Ovary (tissue), 9 donors: Measurements from ENCODE around the gene XXYLT1. TPM values are rescaled to one million over a fixed set of nuclear protein-coding genes. Genes with fewer than 3 reads are reported as not detected.

ENCODE experiments used
- DNase-seq, 5 donors: peaks; one replicate each; pipeline ENCODE4 v3.0.0-alpha.2; 2019 to 2020
- H3K27ac ChIP-seq, 2 donors: fragments of 200-600 bp; one replicate each; pipeline versions ENCODE4 v1.5.1 to v1.8.0; 2019 to 2022
- H3K27me3 ChIP-seq: fragments of 200-600 bp; one replicate; pipeline ENCODE4 v1.8.0; 2022
- H3K36me3 ChIP-seq: fragments of 200-600 bp; sonication (generic); one replicate; pipeline ENCODE4 v1.5.1; 2019
- H3K4me1 ChIP-seq: one replicate; pipeline ENCODE4 v1.8.1; 2013; ENCODE audit warnings: mild to moderate bottlenecking, moderate library complexity; ENCODE audit not compliant: insufficient read depth
- H3K4me3 ChIP-seq: fragments of 200-600 bp; sonication (generic); one replicate; pipeline ENCODE4 v1.5.1; 2017
- H3K9me3 ChIP-seq, 2 donors: fragments of 200-600 bp in 1 of 2; sonication (generic) in 1 of 2; one replicate each; pipeline versions ENCODE4 v1.5.1 to v1.8.1; 2013 to 2019; ENCODE audit warnings: mild to moderate bottlenecking in 1 of 2, moderate library complexity in 1 of 2
- EP300 ChIP-seq: sonication (generic); formaldehyde crosslinking; IDR thresholded peaks from one replicate; pipeline ENCODE4 v1.6.1; 2017; ENCODE audit warnings: antibody characterized with exemption
- POLR2A ChIP-seq: fragments of 450-650 bp; IDR thresholded peaks from one replicate; pipeline ENCODE4 v1.6.1; 2017; ENCODE audit warnings: antibody characterized with exemption, mild to moderate bottlenecking, moderate library complexity
- WGBS, 3 donors: extraction: QIAGEN DNeasy Blood & Tissue Kit in 1 of 3; methylation state at CpG; one replicate each; pipeline versions ENCODE4 v1.1.5 to v1.1.7; 2013 to 2017; 5-methylcytosine and 5-hydroxymethylcytosine counted together
- intact Hi-C, 4 donors: fragments of 100-400 bp; cut with DNase I; formaldehyde crosslinking; loops; one replicate each; pipeline versions ENCODE4 v1.11.0 to v1.15.1; 2022 to 2023
- polyA plus RNA-seq, 2 donors: library from polyadenylated mRNA; stranded (reverse); fragments of 200-250 nt in 1 of 2; fragments of 350-450 nt in 1 of 2; fragmentation: Illumina TruSeq in 1 of 2; extraction: RNeasy Lipid Tissue Mini Kit (QIAGEN cat#74804) in 1 of 2; gene quantifications; one replicate each; pipeline ENCODE4 v1.2.3, GENCODE V29; 2013 to 2014
- total RNA-seq, 7 donors: library from RNA; depleted of rRNA in 2 of 7; stranded (reverse); fragments of >200 nt in 2 of 7; fragmentation: NEBNext Ultra II Directional in 3 of 7; extraction: Animal tissue kit (Norgen Biotek cat#: 25700) in 3 of 7; gene quantifications; one replicate each; pipeline versions ENCODE4 v1.1.0 to v1.2.4, GENCODE V29; 2016 to 2023
- TF ChIP-seq, protein P1 (sequence below), 3 donors: fragments of 450-650 bp in 2 of 3; fragments of 200-600 bp in 1 of 3; IDR thresholded peaks; one replicate each; pipeline versions ENCODE4 v1.5.1 to v1.8.0; 2016 to 2022; ENCODE audit warnings: antibody characterized with exemption in 3 of 3, mild to moderate bottlenecking in 1 of 3
- donor health status: DM: no; HTN: no; CAD: no; lungs with moderate emphysema.
- donor health status: DM: no; HTN: no; CAD: no.
- donor health status: Bipolar disorder and iron deficiency.
- donor health status: DM: yes; HTN: yes; CAD: no.
- donor health status: DM: no; HTN: no; CAD: no.
- donor health status: DM: yes; HTN: yes; CAD: no.

XXYLT1 gene
- total and polyA plus RNA-seq, 9 donors, result 5.6 to 13.6 (median 10.2) TPM

DNA sequence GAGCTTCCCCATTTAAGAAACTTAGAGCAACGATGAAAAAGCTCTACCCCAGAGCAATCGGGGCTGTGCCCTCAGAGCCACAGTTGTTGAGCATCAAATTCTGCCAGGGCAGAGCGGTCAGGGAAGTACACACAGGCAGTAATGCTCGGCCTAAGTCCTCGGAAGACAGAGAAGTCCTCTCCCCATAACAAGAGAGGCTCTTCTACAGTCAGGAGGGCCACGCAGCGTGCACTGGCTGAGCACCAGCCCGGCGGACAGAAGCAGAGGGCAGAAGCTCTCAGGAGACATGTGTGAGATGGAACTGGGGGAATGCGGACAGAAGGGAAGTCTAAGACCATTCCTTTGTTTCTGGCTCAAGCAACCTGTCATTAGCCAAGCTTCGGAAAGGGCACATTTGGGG is 95.9 kb downstream of the XXYLT1 start:
- TF ChIP-seq, protein P1, sequence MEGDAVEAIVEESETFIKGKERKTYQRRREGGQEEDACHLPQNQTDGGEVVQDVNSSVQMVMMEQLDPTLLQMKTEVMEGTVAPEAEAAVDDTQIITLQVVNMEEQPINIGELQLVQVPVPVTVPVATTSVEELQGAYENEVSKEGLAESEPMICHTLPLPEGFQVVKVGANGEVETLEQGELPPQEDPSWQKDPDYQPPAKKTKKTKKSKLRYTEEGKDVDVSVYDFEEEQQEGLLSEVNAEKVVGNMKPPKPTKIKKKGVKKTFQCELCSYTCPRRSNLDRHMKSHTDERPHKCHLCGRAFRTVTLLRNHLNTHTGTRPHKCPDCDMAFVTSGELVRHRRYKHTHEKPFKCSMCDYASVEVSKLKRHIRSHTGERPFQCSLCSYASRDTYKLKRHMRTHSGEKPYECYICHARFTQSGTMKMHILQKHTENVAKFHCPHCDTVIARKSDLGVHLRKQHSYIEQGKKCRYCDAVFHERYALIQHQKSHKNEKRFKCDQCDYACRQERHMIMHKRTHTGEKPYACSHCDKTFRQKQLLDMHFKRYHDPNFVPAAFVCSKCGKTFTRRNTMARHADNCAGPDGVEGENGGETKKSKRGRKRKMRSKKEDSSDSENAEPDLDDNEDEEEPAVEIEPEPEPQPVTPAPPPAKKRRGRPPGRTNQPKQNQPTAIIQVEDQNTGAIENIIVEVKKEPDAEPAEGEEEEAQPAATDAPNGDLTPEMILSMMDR (IDR thresholded peaks at IDR 0.05), result no peak
- TF ChIP-seq POLR2A (no peak), EP300 (no peak)
- WGBS, 3 donors, result 95 to 97% (median 97%) methylated on average over 11 of the region's 11 CpGs
- Histone ChIP-seq H3K27me3 (no peaks in the 10 kb centered on the region), H3K9me3 (no peaks in the 10 kb centered on the region), H3K4me1 (peaks cover 1% of the 10 kb centered on the region), H3K4me3 (no peak overlapping the region), H3K36me3 (no peaks in the 10 kb centered on the region), H3K27ac (no peak overlapping the region)
- intact Hi-C loops, result no loop called here
- no peak for DNase-seq

DNA sequence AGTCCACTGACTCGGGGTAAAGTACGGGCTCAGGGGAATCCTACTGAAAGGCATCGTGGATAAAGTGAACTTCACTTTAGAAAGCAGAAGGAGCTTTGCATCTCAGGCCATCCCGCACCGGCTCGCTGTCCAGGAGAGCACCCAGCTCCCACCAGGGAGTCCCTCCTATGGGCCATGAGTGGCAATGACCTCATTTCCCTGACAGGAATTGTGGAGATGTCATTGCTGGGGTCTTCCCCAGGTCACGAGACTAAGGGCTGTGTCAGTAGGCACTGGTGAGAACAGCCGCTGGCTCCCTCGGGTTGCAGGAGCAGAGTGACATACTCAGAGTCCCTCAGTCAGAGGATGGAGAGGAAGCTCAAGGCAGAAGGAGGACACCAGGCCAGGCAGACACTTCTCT is 97.3 kb downstream of the XXYLT1 start:
- peaks cover 1% of the 10 kb centered on the region for H3K4me1 ChIP-seq
- 95 to 96% (median 95%) methylated on average over 9 of the region's 9 CpGs for WGBS, 3 donors
- no peaks in the 10 kb centered on the region for H3K27me3 ChIP-seq
- no peaks in the 10 kb centered on the region for H3K9me3 ChIP-seq
- intact Hi-C loops, result no loop called here
- DNase-seq, result no peak
- no peak overlapping the region for H3K4me3 ChIP-seq
- H3K27ac ChIP-seq, result no peak overlapping the region
- TF ChIP-seq EP300, result no peak
- TF ChIP-seq, protein P1 (IDR thresholded peaks at IDR 0.05), result no peak
- H3K36me3 ChIP-seq, result no peaks in the 10 kb centered on the region

DNA sequence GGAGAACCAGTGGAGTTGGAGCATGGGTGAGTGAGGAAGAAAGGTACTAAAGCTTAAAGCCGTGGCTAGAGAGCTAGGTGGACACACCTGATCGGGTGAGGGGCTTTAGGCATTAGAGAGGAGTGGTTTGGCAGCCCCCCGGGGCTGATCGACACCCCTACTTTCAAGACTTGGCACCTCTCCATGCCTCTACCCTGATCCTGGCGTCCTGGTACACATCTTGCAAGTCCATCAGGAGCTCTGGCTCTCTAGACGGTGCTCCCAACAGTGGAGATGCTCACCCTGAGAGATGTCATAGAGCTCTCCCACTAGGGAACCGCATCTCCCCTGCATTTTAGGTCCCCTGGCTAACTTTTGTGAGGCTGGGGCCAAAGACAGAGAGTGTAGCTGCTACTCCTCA is 98.1 kb downstream of the XXYLT1 start:
- H3K27ac ChIP-seq, result no peak overlapping the region
- TF ChIP-seq, protein P1 (IDR thresholded peaks at IDR 0.05), result no peak
- TF ChIP-seq POLR2A, result no peak
- TF ChIP-seq EP300, result no peak
- H3K4me3 ChIP-seq, result no peak overlapping the region
- H3K36me3 ChIP-seq, result no peaks in the 10 kb centered on the region
- DNase-seq, result no peak
- H3K27me3 ChIP-seq, result no peaks in the 10 kb centered on the region
- WGBS, 3 donors, result 89 to 94% (median 93%) methylated on average over 7 of the region's 7 CpGs
- intact Hi-C loops, result no loop called here
- no peaks in the 10 kb centered on the region for H3K9me3 ChIP-seq
- H3K4me1 ChIP-seq, result no peaks in the 10 kb centered on the region

DNA sequence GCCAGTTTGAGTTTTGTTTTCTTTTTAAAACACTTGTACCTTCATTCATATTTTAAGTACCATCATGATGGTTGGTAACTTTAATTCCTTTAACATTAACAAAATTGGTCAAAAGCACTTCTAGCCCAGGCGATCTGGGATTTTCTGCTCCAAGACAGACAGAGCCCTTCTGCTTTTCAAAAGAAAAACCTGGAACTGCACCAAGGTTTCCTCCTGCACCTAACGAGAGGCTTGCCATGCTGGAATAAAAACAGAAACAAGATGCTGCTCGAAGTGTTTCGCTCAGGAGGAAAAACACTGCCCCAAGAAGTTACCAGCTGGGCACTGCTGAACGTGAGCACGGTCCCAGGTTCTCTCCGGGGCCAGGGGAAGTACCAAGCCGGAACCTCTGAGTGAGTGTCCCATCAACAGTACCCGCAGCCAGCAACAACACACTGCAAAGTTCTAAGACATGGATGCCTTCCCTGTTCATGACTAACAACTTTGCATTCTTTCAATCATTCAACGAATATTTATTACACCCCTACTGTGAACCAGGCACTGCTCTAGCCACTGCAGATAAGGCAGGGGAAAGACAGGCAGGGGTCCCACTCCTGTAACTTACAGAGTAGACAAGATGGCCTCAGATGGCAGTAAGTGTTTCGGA is 98.8 kb downstream of the XXYLT1 start:
- 47 to 55% (median 49%) methylated on average over 11 of the region's 11 CpGs for WGBS, 3 donors
- TF ChIP-seq EP300 (no peak), POLR2A (no peak)
- TF ChIP-seq, protein P1 (IDR thresholded peaks at IDR 0.05), result no peak
- Histone ChIP-seq H3K4me3 (no peak overlapping the region), H3K27ac (no peak overlapping the region), H3K27me3 (no peaks in the 10 kb centered on the region), H3K4me1 (no peaks in the 10 kb centered on the region), H3K9me3 (no peaks in the 10 kb centered on the region), H3K36me3 (no peaks in the 10 kb centered on the region)
- intact Hi-C loops, result no loop called here
- DNase-seq, result no peak
